ENCODE results near the gene TMEM72. TPM values are rescaled to one million over a fixed set of nuclear protein-coding genes. Genes with fewer than 3 reads are reported as not detected.
A peak's percentile ranks its signal among the peaks of the same experiment; 100 is the strongest.

The TMEM72 gene
- total and polyA plus RNA-seq, 2 of the 13 experiments (the other 11 are each of a cell fraction or from before 2014, with no cell fraction given): 0.04 TPM; not detected in 1

GRCh38 chr10:44949915-44950314, 38.8 kb downstream of the TMEM72 start (continued):
- TF ChIP-seq, protein P1, sequence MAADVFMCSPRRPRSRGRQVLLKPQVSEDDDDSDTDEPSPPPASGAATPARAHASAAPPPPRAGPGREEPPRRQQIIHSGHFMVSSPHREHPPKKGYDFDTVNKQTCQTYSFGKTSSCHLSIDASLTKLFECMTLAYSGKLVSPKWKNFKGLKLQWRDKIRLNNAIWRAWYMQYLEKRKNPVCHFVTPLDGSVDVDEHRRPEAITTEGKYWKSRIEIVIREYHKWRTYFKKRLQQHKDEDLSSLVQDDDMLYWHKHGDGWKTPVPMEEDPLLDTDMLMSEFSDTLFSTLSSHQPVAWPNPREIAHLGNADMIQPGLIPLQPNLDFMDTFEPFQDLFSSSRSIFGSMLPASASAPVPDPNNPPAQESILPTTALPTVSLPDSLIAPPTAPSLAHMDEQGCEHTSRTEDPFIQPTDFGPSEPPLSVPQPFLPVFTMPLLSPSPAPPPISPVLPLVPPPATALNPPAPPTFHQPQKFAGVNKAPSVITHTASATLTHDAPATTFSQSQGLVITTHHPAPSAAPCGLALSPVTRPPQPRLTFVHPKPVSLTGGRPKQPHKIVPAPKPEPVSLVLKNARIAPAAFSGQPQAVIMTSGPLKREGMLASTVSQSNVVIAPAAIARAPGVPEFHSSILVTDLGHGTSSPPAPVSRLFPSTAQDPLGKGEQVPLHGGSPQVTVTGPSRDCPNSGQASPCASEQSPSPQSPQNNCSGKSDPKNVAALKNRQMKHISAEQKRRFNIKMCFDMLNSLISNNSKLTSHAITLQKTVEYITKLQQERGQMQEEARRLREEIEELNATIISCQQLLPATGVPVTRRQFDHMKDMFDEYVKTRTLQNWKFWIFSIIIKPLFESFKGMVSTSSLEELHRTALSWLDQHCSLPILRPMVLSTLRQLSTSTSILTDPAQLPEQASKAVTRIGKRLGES (CRISPR knock-in tag; IDR thresholded peaks at IDR 0.05; ENCODE audit: borderline replicate concordance): no peak
- TF ChIP-seq, protein P2, sequence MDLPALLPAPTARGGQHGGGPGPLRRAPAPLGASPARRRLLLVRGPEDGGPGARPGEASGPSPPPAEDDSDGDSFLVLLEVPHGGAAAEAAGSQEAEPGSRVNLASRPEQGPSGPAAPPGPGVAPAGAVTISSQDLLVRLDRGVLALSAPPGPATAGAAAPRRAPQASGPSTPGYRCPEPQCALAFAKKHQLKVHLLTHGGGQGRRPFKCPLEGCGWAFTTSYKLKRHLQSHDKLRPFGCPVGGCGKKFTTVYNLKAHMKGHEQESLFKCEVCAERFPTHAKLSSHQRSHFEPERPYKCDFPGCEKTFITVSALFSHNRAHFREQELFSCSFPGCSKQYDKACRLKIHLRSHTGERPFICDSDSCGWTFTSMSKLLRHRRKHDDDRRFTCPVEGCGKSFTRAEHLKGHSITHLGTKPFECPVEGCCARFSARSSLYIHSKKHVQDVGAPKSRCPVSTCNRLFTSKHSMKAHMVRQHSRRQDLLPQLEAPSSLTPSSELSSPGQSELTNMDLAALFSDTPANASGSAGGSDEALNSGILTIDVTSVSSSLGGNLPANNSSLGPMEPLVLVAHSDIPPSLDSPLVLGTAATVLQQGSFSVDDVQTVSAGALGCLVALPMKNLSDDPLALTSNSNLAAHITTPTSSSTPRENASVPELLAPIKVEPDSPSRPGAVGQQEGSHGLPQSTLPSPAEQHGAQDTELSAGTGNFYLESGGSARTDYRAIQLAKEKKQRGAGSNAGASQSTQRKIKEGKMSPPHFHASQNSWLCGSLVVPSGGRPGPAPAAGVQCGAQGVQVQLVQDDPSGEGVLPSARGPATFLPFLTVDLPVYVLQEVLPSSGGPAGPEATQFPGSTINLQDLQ (CRISPR knock-in tag; IDR thresholded peaks at IDR 0.05): no peak
- no peak for TF ChIP-seq AHR (CRISPR knock-in tag; IDR thresholded peaks at IDR 0.05)
- no peak for TF ChIP-seq ZNF256 (CRISPR knock-in tag; conservative IDR thresholded peaks at IDR 0.05)
- TF ChIP-seq SAP130 (CRISPR knock-in tag; IDR thresholded peaks at IDR 0.05; ENCODE audit: low read depth): no peak
- TF ChIP-seq, protein P3, sequence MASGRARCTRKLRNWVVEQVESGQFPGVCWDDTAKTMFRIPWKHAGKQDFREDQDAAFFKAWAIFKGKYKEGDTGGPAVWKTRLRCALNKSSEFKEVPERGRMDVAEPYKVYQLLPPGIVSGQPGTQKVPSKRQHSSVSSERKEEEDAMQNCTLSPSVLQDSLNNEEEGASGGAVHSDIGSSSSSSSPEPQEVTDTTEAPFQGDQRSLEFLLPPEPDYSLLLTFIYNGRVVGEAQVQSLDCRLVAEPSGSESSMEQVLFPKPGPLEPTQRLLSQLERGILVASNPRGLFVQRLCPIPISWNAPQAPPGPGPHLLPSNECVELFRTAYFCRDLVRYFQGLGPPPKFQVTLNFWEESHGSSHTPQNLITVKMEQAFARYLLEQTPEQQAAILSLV (CRISPR knock-in tag; IDR thresholded peaks at IDR 0.05; ENCODE audit: borderline replicate concordance): 0 out of 2 replicates have a peak, but pooled peaks have one; percentile 47
- TF ChIP-seq NR3C1 (CRISPR knock-in tag; IDR thresholded peaks at IDR 0.05): no peak
- TF ChIP-seq HMG20A (CRISPR knock-in tag; IDR thresholded peaks at IDR 0.05; ENCODE audit: borderline replicate concordance): no peak
- TF ChIP-seq SMYD3 (CRISPR knock-in tag; IDR thresholded peaks at IDR 0.05): no peak
- no peak for TF ChIP-seq SRSF1 (optimal IDR thresholded peaks at IDR 0.05; ENCODE audit: low read depth, low read length)
- TF ChIP-seq TGIF2 (CRISPR knock-in tag; IDR thresholded peaks at IDR 0.05): no peak
- TF ChIP-seq ZNF10 (CRISPR knock-in tag; IDR thresholded peaks at IDR 0.05; ENCODE audit: borderline replicate concordance, low read depth): no peak
- TF ChIP-seq ZNF251 (CRISPR knock-in tag; IDR thresholded peaks at IDR 0.05): no peak
- TF ChIP-seq, protein P4, sequence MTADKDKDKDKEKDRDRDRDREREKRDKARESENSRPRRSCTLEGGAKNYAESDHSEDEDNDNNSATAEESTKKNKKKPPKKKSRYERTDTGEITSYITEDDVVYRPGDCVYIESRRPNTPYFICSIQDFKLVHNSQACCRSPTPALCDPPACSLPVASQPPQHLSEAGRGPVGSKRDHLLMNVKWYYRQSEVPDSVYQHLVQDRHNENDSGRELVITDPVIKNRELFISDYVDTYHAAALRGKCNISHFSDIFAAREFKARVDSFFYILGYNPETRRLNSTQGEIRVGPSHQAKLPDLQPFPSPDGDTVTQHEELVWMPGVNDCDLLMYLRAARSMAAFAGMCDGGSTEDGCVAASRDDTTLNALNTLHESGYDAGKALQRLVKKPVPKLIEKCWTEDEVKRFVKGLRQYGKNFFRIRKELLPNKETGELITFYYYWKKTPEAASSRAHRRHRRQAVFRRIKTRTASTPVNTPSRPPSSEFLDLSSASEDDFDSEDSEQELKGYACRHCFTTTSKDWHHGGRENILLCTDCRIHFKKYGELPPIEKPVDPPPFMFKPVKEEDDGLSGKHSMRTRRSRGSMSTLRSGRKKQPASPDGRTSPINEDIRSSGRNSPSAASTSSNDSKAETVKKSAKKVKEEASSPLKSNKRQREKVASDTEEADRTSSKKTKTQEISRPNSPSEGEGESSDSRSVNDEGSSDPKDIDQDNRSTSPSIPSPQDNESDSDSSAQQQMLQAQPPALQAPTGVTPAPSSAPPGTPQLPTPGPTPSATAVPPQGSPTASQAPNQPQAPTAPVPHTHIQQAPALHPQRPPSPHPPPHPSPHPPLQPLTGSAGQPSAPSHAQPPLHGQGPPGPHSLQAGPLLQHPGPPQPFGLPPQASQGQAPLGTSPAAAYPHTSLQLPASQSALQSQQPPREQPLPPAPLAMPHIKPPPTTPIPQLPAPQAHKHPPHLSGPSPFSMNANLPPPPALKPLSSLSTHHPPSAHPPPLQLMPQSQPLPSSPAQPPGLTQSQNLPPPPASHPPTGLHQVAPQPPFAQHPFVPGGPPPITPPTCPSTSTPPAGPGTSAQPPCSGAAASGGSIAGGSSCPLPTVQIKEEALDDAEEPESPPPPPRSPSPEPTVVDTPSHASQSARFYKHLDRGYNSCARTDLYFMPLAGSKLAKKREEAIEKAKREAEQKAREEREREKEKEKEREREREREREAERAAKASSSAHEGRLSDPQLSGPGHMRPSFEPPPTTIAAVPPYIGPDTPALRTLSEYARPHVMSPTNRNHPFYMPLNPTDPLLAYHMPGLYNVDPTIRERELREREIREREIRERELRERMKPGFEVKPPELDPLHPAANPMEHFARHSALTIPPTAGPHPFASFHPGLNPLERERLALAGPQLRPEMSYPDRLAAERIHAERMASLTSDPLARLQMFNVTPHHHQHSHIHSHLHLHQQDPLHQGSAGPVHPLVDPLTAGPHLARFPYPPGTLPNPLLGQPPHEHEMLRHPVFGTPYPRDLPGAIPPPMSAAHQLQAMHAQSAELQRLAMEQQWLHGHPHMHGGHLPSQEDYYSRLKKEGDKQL (CRISPR knock-in tag; IDR thresholded peaks at IDR 0.05; ENCODE audit: low read depth): no peak
- no peak for TF ChIP-seq ZNF672 (CRISPR knock-in tag; IDR thresholded peaks at IDR 0.05)
- no peak for TF ChIP-seq PHB2 (IDR thresholded peaks at IDR 0.05; ENCODE audit: partially characterized antibody)
- no peak; the same call in 1 of the 2 replicates for TF ChIP-seq FOXO1 (CRISPR knock-in tag; IDR thresholded peaks at IDR 0.05)
- no peak for TF ChIP-seq HNF4G (IDR thresholded peaks at IDR 0.05; ENCODE audit: borderline replicate concordance, low read depth, low read length)
- TF ChIP-seq HNF4G (CRISPR knock-in tag; IDR thresholded peaks at IDR 0.05; ENCODE audit: borderline replicate concordance, low read depth): no peak
